Stimulated activated CD4-positive, alpha-beta T cell treated with anti-CD3 and anti-CD28 coated beads, Interleukin-2, amount 100 ng/mL, for 24 hours (primary cell): ENCODE results near the gene CDCP1.
"Not testable (repeated sequence)": the region's sequence is repeated elsewhere in the genome, so short reads cannot be mapped to it uniquely, and the experiment has no call there.

Experiments
- DNase-seq, 2 donors: peaks; one replicate each; pipeline ENCODE4 v3.0.0-alpha.2; 2020

The CDCP1 gene

DNA sequence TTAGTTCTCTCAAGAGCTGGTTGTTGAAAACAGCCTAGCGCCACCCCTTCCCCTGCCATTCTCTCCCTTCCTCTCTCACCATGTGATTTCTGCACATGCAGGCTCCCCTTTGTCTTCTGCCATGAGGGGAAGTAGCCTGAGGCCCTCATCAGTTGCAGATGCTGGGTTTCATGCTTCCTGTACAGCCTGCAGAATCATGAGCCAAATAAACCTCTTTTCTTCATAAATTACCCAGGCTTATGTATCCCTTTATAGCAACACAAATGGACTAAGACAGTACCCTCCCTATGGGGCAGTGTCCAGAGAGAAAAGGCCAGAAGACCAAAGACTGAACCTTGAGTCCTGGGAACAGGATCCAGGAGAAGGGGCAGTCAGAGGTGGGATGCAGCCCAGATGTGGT is 65.4 kb downstream of the CDCP1 start:
- no peak for DNase-seq

DNA sequence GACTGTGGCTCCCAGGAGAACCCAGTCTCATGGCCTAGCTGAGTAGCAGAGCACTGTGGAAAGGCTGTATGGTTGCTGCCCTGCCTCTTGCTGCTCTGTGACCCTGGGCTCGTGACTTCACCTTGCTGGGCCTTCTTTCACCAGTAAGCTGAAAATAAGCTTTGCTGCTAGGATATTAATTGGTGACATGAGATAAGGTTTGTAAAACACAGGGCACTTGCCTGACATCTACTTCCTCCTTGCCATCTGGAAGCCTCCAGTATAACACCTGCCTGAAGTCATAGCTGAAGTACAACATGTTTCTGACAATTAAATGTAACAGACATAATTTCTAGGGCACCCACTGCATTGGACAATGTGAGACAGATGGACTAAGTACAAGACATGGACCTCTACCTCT is 66.5 kb downstream of the CDCP1 start:
- no peak for DNase-seq

GRCh38 chr3:45078910-45079522 is 67.2 kb downstream of the CDCP1 start:
- DNase-seq, result no peak

- DNase-seq, result not testable (repeated sequence)
These were observed 67.9 kb downstream of the CDCP1 start for GRCh38 chr3:45078256-45078655.

DNA sequence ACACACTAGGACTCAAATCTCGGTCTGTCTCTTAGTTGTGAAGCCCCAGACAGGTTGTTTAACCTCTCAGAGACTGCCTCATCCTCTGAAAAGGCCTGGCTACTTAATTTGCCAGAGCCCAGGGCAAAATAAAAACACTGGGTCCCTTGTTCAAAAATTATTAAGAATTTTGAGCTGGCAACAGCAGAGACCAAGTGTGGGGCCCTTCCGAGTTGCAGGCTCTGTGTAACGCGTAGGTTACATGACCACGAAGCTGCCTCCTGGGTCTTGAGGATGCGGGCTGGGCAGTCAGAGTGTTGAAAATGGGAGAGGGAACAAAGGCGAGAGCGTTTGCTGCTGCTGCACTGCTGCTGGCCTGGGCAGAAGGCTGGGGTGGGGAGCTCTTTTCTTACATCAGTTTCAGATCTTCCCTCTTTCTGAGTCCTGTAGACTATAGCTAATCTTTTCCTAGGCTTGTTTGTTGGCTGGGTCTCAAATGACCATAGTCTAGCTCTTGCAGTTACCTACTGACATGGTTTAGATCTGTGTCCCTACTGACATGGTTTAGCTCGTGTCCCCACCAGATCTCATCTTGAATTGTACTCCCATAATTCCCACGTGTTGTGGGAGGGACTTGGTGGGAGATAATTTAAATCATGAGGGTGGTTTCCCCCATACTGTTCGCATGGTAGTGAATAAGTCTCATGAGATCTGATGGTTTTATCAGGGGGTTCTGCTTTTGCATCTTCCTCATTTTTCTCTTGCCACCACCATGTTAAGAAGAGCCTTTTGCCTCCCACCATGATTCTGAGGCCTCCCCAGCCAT is 70.2 kb downstream of the CDCP1 start:
- no peak for DNase-seq

DNA sequence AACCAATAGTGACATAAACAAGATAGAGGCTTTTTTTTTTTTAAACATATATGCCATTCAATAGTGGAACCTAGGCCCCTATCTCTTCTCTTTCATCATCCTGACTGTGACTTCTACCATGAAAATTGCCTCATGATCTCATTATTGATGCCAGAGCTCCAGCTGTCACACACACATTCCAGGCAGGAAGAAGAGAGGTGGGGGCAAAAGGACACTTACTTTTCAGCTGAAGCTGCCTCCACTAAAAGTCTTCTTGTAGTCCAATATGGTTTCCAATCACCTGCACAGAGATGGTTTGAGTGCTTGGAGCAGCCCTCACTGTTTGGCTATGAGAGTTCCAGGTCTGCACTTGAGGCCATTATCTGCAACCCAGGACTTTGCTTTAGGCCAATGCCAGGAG is 75.1 kb downstream of the CDCP1 start:
- DNase-seq, result no peak

DNA sequence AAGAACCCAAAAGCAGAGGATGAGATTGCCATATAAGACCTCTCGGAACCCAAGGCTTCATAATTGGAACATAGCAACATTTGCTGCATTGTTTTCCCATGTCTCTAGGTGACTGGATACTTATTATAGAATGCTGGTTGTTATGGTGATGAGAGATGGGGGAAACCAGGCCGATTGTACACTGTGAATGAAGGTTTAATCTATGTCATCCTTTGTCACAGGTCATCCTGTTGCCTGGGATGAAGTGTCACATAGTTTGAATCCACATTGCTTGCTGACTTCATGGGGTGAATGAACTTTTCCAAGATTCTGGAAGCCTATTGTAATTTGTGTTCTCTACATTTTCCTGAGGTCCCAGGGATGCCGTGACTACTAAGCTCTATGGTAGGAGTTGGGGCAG is 78.2 kb downstream of the CDCP1 start:
- DNase-seq, result no peak

DNA sequence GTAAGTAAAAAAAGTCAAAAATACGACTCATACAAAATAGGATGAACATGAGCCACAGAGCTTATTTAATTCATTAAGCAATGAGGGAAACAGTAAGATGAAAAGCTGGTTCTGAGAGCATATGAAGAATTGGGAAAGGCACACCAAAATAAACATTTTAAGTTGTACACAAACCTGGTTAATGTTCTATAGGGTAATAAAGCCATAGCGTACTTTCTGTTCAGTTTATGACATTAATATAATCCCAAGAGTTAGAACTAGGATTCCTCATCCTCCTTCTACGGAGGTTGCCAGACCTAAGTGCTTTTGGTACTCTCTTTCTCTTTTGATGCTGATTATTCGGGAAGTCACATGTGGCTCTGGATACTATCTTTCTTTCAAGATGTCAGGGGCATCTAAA is 78.7 kb downstream of the CDCP1 start:
- no peak for DNase-seq

DNA sequence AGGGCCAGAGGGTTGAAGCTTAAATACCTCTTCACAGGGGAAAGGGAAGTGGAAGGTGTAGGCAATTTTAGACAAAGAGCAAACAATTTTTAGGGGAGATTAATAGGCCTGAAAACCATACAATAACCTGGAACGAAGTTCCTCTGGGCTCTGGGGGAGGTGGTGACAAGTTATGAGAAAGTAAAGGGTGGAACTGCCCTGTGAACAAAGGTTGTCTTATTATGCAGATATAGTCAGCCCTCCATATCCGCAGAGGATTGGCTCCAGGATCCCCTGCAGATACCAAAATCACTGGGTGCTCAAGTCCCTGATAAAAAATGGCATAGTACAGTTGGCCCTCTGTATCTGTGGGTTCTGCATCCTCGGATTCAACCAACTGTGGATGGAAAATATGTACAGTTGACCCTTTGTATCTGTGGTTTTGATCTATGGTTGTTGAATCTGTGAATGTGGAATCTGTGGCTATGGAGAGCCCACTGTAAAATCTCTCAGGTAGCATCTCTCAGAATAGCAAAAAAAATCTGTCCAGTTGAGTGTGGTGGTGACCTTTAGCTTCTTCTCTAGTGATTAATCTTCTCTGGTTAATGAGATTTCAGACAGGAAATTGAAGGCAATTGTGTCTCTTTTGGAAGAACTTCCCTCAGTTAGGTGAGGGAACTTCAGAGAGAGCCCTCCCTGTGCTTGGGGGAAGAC is 79.9 kb downstream of the CDCP1 start:
- DNase-seq, result no peak

DNA sequence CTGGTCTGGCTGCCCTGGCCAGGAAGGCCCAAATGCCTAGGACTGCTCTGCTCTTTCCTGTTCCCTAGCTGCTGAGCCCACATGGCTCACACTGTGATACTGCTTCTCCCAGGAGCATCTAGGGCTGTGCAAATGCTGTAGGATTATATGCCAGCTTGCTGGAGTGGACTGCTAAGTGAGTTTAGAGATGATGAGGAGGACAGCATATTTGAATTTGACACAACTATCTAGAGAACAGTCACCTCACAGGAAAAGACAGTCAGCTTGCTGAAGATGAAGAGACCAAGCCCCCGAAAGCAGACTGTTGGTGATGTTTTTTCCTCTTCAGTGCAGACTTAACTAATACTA is 80.8 kb downstream of the CDCP1 start:
- no peak for DNase-seq

- DNase-seq, result peak; percentile 64 to 65
These were observed 81.4 kb downstream of the CDCP1 start for GRCh38 chr3:45064512-45065372.

GRCh38 chr3:45062697-45063070 is 83.5 kb downstream of the CDCP1 start:
- DNase-seq, result no peak

GRCh38 chr3:45060165-45060892 is 85.8 kb downstream of the CDCP1 start:
- no peak for DNase-seq

GRCh38 chr3:45059132-45059531 is 87.0 kb downstream of the CDCP1 start:
- no peak for DNase-seq

DNA sequence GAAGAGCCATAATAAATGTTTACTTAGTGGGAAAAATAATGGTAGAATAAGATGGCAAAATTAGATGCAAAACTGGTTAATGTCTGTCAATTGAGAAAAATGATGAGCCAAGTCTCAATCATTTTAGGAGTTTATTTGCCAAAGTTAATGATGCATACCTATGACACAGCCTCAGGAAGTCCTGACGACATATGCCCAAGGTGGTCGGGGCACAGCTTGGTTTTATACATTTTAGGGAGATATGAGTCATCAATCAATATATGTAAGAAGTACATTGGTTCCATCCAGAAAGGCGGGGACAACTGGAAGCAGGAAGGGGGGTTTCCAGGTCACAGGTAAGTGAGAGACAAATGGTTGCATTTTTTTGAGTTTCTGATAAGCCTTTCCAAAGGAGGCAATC is 88.6 kb downstream of the CDCP1 start:
- no peak for DNase-seq

DNA sequence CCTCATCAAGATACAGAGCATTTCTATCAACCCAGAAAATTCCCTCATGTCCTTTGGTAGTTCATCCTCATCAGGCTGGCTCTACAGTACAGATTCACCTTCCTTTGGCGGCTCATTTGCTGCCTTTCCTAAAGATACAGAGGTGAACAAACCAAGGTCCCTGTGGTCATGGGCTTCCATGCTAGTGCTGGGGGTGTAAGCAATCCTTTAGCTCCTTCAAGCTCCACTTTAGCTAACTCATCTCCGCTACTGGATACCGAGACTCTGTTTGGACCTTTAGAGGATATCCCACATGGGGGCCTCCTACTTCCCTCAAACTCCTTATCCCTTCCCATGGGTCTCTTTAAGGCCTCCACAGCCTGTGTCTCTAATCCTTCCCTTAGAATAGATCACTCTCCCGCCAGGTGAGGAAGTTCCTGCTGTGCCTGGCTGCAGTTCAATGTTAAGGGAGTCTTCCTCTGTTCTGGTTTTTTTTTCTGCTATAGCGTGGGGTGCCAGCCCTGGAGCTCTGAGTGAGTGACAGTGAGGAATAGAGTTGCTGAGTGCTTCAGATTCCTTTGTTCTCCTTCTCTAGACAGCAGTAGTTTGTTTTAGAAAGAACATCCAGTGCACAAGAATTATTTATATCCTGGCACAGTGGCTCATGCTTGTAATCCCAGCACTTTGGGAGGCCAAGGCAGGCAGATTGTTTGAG is 89.4 kb downstream of the CDCP1 start:
- DNase-seq, result no peak

DNA sequence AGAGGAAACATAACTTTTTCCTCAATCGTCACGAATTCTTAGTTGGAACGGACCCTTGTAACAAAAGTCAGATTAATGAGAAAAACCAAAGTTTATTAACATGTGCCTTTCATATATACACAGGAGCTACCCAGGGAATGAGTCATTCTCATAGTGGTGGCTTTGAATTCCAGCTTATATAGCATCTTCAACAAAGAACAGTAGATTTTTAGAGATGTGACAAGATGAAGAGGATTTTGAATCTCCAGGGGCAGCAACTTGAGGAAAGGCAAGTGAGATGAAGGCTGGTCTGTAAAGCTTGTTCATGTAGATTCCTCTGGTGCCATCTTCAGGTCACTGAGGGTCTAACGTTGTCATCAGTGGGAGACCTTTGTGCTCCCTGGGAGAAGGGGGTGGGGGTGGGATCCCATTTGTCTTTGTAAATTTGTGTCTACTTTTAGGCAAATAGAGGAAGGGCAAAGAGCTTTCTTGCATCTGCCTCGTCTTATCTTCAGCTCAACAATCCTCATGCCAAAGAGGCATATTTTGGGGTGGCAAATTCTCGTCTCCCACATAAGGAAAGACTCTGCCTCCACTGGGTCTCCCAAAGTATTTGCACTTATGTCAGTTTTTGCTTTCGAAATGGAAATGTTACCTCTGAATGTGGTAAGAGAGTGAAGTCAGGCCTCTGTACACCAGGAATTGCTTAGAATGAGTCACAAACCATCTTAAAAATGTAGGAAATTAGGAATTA is 90.6 kb downstream of the CDCP1 start:
- DNase-seq, result no peak

- no peak for DNase-seq
These were observed 91.2 kb downstream of the CDCP1 start for GRCh38 chr3:45055032-45055410.

GRCh38 chr3:45054196-45054857 is 91.9 kb downstream of the CDCP1 start:
- DNase-seq, result no peak

GRCh38 chr3:45053805-45054195 is 92.4 kb downstream of the CDCP1 start:
- DNase-seq, result not testable (repeated sequence)

DNA sequence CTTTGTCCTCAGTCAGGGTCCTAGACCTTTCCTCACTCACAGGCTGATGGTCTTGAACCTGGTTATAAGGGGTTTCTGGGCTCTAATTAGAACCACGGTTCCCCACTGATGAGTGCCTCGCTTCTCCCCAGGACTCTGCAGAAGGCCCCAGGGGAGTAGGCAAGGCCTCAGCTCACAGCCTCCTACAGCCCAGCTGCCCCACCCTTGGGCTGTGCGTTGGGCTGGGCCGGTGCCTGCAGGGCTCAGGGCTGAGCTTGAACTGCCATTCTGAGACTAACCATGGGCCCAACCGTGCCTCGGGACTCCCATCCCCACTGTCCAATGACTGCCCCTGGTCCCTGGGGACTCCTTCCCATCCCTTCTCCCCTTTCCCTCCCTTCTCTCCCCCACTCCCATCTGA is 94.5 kb downstream of the CDCP1 start:
- DNase-seq, result no peak
